Measurements from ENCODE around the gene CSGALNACT2. TPM values are rescaled to one million over a fixed set of nuclear protein-coding genes. Genes with fewer than 3 reads are reported as not detected.

The CSGALNACT2 gene
- total and polyA plus RNA-seq, 9 of the 15 experiments (the other 6 are each of a cell fraction or from before 2014, with no cell fraction given), result 1.4 to 7.3 (median 3.5) TPM

- TF ChIP-seq REST (IDR thresholded peaks at IDR 0.05; ENCODE audit: borderline replicate concordance) (peak; percentile 23; the same call in 1 of the 2 replicates), REST (CRISPR knock-in tag; IDR thresholded peaks at IDR 0.05; ENCODE audit: low read depth) (no peak), RAD21 (CRISPR knock-in tag; conservative IDR thresholded peaks at IDR 0.05 in 1 of 2, IDR thresholded peaks at IDR 0.05 in 1 of 2) (peak in 1 of 2 experiments; percentile 47; a peak in 2 of 4 replicates)
Measured at GRCh38 chr10:43221419-43222209, 83.4 kb downstream of the CSGALNACT2 start (continued).
